K562 (cell line): Measurements from ENCODE around the gene BMP6. TPM values are rescaled to one million over a fixed set of nuclear protein-coding genes. Genes with fewer than 3 reads are reported as not detected.
A peak's percentile ranks its signal among the peaks of the same experiment; 100 is the strongest.

Experiments
- ATAC-seq: fragments of 200-7000 bp; cut with Tn5 transposase; 3 replicates; pipeline ENCODE4 v1.9.1; 2020; ENCODE audit warnings: moderate library complexity
- BruUV-seq: library from RNA; stranded (reverse); fragments of 400-500 nt; replicated peaks from 2 replicates; lab custom pipeline; 2021; lab: Mats Ljungman, UMichigan
- CTCF ChIA-PET: fragments of 300-600 bp; formaldehyde crosslinking; extraction: SDS; loops from one replicate; lab custom pipeline; 2021; ENCODE audit warnings: low intra/inter-chr PET ratio; lab: Yijun Ruan, JAX
- POLR2A ChIA-PET: fragments of 300-600, 350-650 bp; sonication (Branson Sonifier 250); formaldehyde crosslinking; extraction: SDS; loops from one replicate; lab custom pipeline; 2021; ENCODE audit warnings: antibody characterized with exemption, inconsistent platforms; lab: Yijun Ruan, JAX
- DNase-seq, 4 experiments: peaks; one replicate each; pipeline versions ENCODE4 v3.0.0 to v3.0.0-alpha.2; 2011 to 2018; ENCODE audit warnings: low spot score in 3 of 4, mixed read lengths in 3 of 4; ENCODE audit errors: extremely low read depth in 1 of 4
- FAIRE-seq: peaks from 2 replicates; lab custom pipeline; 2011; peaks lifted over from hg19 to GRCh38; lab: Jason Lieb, UNC
- H2AFZ ChIP-seq: 2 replicates; pipeline ENCODE4 v1.6.0; 2011; ENCODE audit warnings: low read depth, low read length, control low read depth, inconsistent platforms
- H3K27ac ChIP-seq: fragments of 200-600 bp; 3 replicates; pipeline ENCODE4 v1.8.0; 2011; ENCODE audit warnings: low read depth, mild to moderate bottlenecking, control low read depth, inconsistent platforms, low read length, moderate library complexity, mixed read lengths; ENCODE audit errors: extremely low read depth
- H3K27me3 ChIP-seq, 2 experiments: fragments of 300-600 bp in 1 of 2; 2 replicates in 1 of 2; 3 replicates in 1 of 2; pipeline versions ENCODE4 v1.6.0 to v1.8.0; 2011; ENCODE audit warnings: inconsistent platforms in 2 of 2, low read length in 2 of 2, mild to moderate bottlenecking in 1 of 2, mixed read lengths in 1 of 2, moderate library complexity in 1 of 2; ENCODE audit not compliant: control insufficient read depth in 2 of 2, insufficient read depth in 2 of 2
- H3K36me3 ChIP-seq: fragments of 300-600 bp; 3 replicates; pipeline ENCODE4 v1.8.0; 2011; ENCODE audit warnings: mild to moderate bottlenecking, low read length, inconsistent platforms; ENCODE audit not compliant: control insufficient read depth, insufficient read depth
- H3K4me1 ChIP-seq, 2 experiments: fragments of 200-600 bp in 1 of 2; replicated peaks in 1 of 2; 2 replicates in 1 of 2; 3 replicates in 1 of 2; pipeline versions ENCODE4 v1.5.1 to v1.8.0; 2011; ENCODE audit warnings: inconsistent platforms in 2 of 2, low read length in 2 of 2, mild to moderate bottlenecking in 1 of 2, mixed read lengths in 1 of 2, moderate library complexity in 1 of 2; ENCODE audit not compliant: control insufficient read depth in 2 of 2, insufficient read depth in 2 of 2
- H3K4me2 ChIP-seq: 2 replicates; pipeline ENCODE4 v1.6.1; 2011; ENCODE audit warnings: low read length, control low read depth, inconsistent platforms, mixed read lengths; ENCODE audit not compliant: insufficient read depth
- H3K4me3 ChIP-seq: fragments of 200-600 bp; sonication (generic), shearing (Covaris generic); 2 replicates; pipeline ENCODE4 v1.5.1; 2016; ENCODE audit warnings: control low read depth, inconsistent platforms
- H3K79me2 ChIP-seq: fragments of 200-600 bp; 3 replicates; pipeline ENCODE4 v1.8.0; 2011; ENCODE audit warnings: low read length, inconsistent platforms; ENCODE audit not compliant: control insufficient read depth, insufficient read depth
- H3K9ac ChIP-seq, 2 experiments: 2 replicates each; pipeline versions ENCODE4 v1.6.0 to v1.6.1; 2011; ENCODE audit warnings: low read depth in 2 of 2, low read length in 2 of 2, control low read depth in 1 of 2, inconsistent platforms in 1 of 2, mild to moderate bottlenecking in 1 of 2, mixed read lengths in 1 of 2; ENCODE audit not compliant: insufficient read depth in 1 of 2
- H3K9me1 ChIP-seq: one replicate; pipeline ENCODE4 v1.6.0; 2011; ENCODE audit warnings: inconsistent platforms, mild to moderate bottlenecking, low read length, moderate library complexity; ENCODE audit not compliant: control insufficient read depth, insufficient read depth
- H3K9me3 ChIP-seq: replicated peaks from 2 replicates; pipeline ENCODE4 v1.5.1; 2011; ENCODE audit warnings: low read depth, low read length, inconsistent platforms; ENCODE audit not compliant: control insufficient read depth, insufficient read depth
- H4K20me1 ChIP-seq: replicated peaks from 2 replicates; pipeline ENCODE4 v1.6.1; 2011; ENCODE audit warnings: low read length, inconsistent platforms, mixed read lengths; ENCODE audit not compliant: control insufficient read depth, insufficient read depth
- ATF6 ChIP-seq: sonication (generic); formaldehyde crosslinking; IDR thresholded peaks from 2 replicates; pipeline ENCODE4 v1.4.0; 2020; ENCODE audit warnings: mild to moderate bottlenecking, missing genetic modification reagents
- CTCF ChIP-seq, 3 experiments: IDR thresholded peaks in 2 of 3; conservative IDR thresholded peaks in 1 of 3; 2 replicates each; pipeline ENCODE4 v1.5.1; 2011 to 2012; ENCODE audit warnings: low read length in 3 of 3, mild to moderate bottlenecking in 3 of 3, control low read depth in 2 of 3, improper control_type of control experiment in 1 of 3, inconsistent platforms in 1 of 3, low read depth in 1 of 3, mixed read lengths in 1 of 3, moderate library complexity in 1 of 3; ENCODE audit not compliant: insufficient read depth in 2 of 3
- DACH1 ChIP-seq: fragments of 450-650 bp; IDR thresholded peaks from 2 replicates; pipeline ENCODE4 v1.6.1; 2018; ENCODE audit not compliant: partially characterized antibody
- GABPB2 ChIP-seq: fragments of 250-450 bp; sonication (Bioruptor Pico); conservative IDR thresholded peaks from 2 replicates; pipeline ENCODE4 v1.5.1; 2021; ENCODE audit warnings: mild to moderate bottlenecking
- MED1 ChIP-seq: sonication (generic); formaldehyde crosslinking; IDR thresholded peaks from 2 replicates; pipeline ENCODE4 v1.8.1; 2023; ENCODE audit warnings: missing genetic modification reagents, borderline replicate concordance
- MEF2D ChIP-seq: conservative IDR thresholded peaks from 2 replicates; pipeline ENCODE4 v1.6.1; 2016; ENCODE audit warnings: low read depth, missing genetic modification characterization, missing compliant biosample characterization
- ZNF121 ChIP-seq: sonication (generic); formaldehyde crosslinking; conservative IDR thresholded peaks from 2 replicates; pipeline ENCODE4 v1.8.0; 2022; ENCODE audit warnings: missing genetic modification reagents
- WGBS: fragments of 100-300 bp; shearing (Covaris generic); methylation state at CpG from one replicate; pipeline ENCODE4 v1.1.6; 2016; ENCODE audit warnings: low coverage, mixed read lengths; ENCODE audit not compliant: insufficient coverage; ENCODE audit errors: missing lambda C conversion rate; 5-methylcytosine and 5-hydroxymethylcytosine counted together
- in situ Hi-C: fragments of 300-500 bp; cut with MboI; formaldehyde crosslinking; loops from 4 replicates; pipeline ENCODE4 v1.15.0; 2018; ENCODE audit warnings: inconsistent platforms, mixed read lengths
- intact Hi-C: fragments of 100-400 bp; cut with micrococcal nuclease; formaldehyde crosslinking; loops from 2 replicates; pipeline ENCODE4 v1.14.2; 2022
- polyA plus RNA-seq, 8 experiments: library from polyadenylated mRNA; depleted of rRNA in 4 of 8; stranded (reverse) in 5 of 8; unstranded in 3 of 8; fragments of >200 nt; fragmentation: Nextera tagmentation in 2 of 8; fragmentation: Illumina TruSeq in 1 of 8; extraction: Ambion mirVana in 2 of 8; extraction: Trizol in 1 of 8; gene quantifications; 2 replicates each; pipeline versions ENCODE4 v1.2.1 to v1.2.3, GENCODE V29; 2011 to 2014; ENCODE audit warnings: inconsistent platforms in 1 of 8, missing spikeins in 1 of 8
- total RNA-seq, 7 experiments: library from RNA; depleted of rRNA in 6 of 7; stranded (reverse); fragments of >200 nt in 6 of 7; fragmentation: Illumina TruSeq in 2 of 7; extraction: Trizol in 2 of 7; gene quantifications; 2 replicates each; pipeline versions ENCODE4 v1.2.1 to v1.2.3, GENCODE V29; 2011 to 2021; ENCODE audit warnings: low replicate concordance in 1 of 7

The BMP6 gene
- total and polyA plus RNA-seq, 9 of the 15 experiments (the other 6 are each of a cell fraction or from before 2014, with no cell fraction given), result 0.01 to 0.13 (median 0.06) TPM; not detected in 3

GRCh38 chr6:7813193-7813592 is 87.3 kb downstream of the BMP6 start:
- H2AFZ ChIP-seq, result no peak overlapping the region
- TF ChIP-seq ZNF121 (CRISPR knock-in tag), result peak; percentile 55; the same call in 1 of the 2 replicates
- no peak for TF ChIP-seq DACH1
- TF ChIP-seq, all 486 proteins: peak for 1
- WGBS, result 5% methylated on average over 1 of the region's 1 CpG
- BruUV-seq, result no TSS peak
- no peaks in the 10 kb centered on the region for H3K79me2 ChIP-seq
- ATAC-seq (no peak), DNase-seq (no peak), FAIRE-seq (no peak)
- no peak overlapping the region for H3K4me2 ChIP-seq
- no peaks in the 10 kb centered on the region for H3K4me1 ChIP-seq
- H3K9me3 ChIP-seq, result no peaks in the 10 kb centered on the region
- no peaks in the 10 kb centered on the region for H3K9me1 ChIP-seq
- H3K4me3 ChIP-seq, result no peak overlapping the region
- H3K27ac ChIP-seq, result no peak overlapping the region
- H3K27me3 ChIP-seq, result peaks cover 12 to 15% of the 10 kb centered on the region in 2 experiments; a peak in 4 of 5 replicates
- no peak overlapping the region for H3K9ac ChIP-seq
- ChIA-PET POLR2A (interaction anchor here (0.6 kb wide), 1 partner anchor 1816 kb away, joined by 3 read pairs; no protein-coding TSS in a partner anchor), CTCF (interaction anchor here (0.6 to 1.3 kb wide), 3 partner anchors 83 to 144 kb away, joined by 3 to 4 read pairs (median 3); no protein-coding TSS in a partner anchor)
- intact Hi-C loops (loop anchor here (2.0 to 5.0 kb wide), 2 partner anchors 91 to 144 kb away; no protein-coding TSS in a partner anchor), in situ Hi-C loops (no loop called here)
- H3K36me3 ChIP-seq, result no peaks in the 10 kb centered on the region
- no peaks in the 10 kb centered on the region for H4K20me1 ChIP-seq

- peak; percentile 33 to 60 (median 47) for DNase-seq
- FAIRE-seq, result peak; percentile 82
- Histone ChIP-seq H2AFZ (no peak overlapping the region), H3K79me2 (no peaks in the 10 kb centered on the region), H3K9ac (no peak overlapping the region), H3K9me3 (no peaks in the 10 kb centered on the region), H3K9me1 (no peaks in the 10 kb centered on the region), H3K27ac (no peak overlapping the region), H3K4me3 (no peak overlapping the region), H3K27me3 (peaks cover 15 to 16% of the 10 kb centered on the region in 2 experiments; a peak in 4 of 5 replicates), H3K36me3 (no peaks in the 10 kb centered on the region), H3K4me2 (no peak overlapping the region), H3K4me1 (no peaks in the 10 kb centered on the region), H4K20me1 (no peaks in the 10 kb centered on the region)
- BruUV-seq, result no TSS peak
- peak; percentile 98 for ATAC-seq
- ChIA-PET CTCF (interaction anchor here (0.6 to 1.3 kb wide), 2 partner anchors 91 to 144 kb away, joined by 3 to 4 read pairs; no protein-coding TSS in a partner anchor), POLR2A (interaction anchor here (0.6 kb wide), 1 partner anchor 1816 kb away, joined by 3 read pairs; no protein-coding TSS in a partner anchor)
- WGBS, result 2% methylated on average over 3 of the region's 3 CpGs
- in situ Hi-C loops, result no loop called here
- intact Hi-C loops, result loop anchor here (2.0 to 5.0 kb wide), 2 partner anchors 91 to 145 kb away; no protein-coding TSS in a partner anchor
- TF ChIP-seq ATF6 (no peak), MEF2D (no peak), GABPB2 (CRISPR knock-in tag) (no peak), MED1 (CRISPR knock-in tag) (no peak), CTCF (IDR thresholded peaks at IDR 0.05 in 2 of 3, conservative IDR thresholded peaks at IDR 0.05 in 1 of 3; ENCODE audit: insufficient read depth in 2 of 3, low read depth in 1 of 3, low read length in 3 of 3) (peak; percentile 68 to 74 (median 70))
Measured at GRCh38 chr6:7813704-7814103, 87.8 kb downstream of the BMP6 start.
